ENCODE measurements around the gene MBD5.

GRCh38 chr2:148479398-148479797 is 458.5 kb downstream of the MBD5 start:
- TF ChIP-seq CTCF (conservative IDR thresholded peaks at IDR 0.05) (no peak), ZFX (IDR thresholded peaks at IDR 0.05) (no peak)
